Nephron (organoid): ENCODE results near the gene KRT33B.

Source experiments
- H3K27ac Mint-ChIP-seq, 3 experiments: 2 replicates each; pipeline ENCODE4 v1.8.0; 2020; ENCODE audit warnings: mixed read lengths in 3 of 3, mild to moderate bottlenecking in 2 of 3, moderate library complexity in 1 of 3
- H3K27me3 Mint-ChIP-seq: 2 replicates; pipeline ENCODE4 v1.8.0; 2021; ENCODE audit warnings: low read depth, mild to moderate bottlenecking, moderate library complexity, mixed read lengths
- H3K36me3 Mint-ChIP-seq: 2 replicates; pipeline ENCODE4 v1.8.0; 2020; ENCODE audit warnings: low read depth, mixed read lengths
- H3K4me1 Mint-ChIP-seq: 2 replicates; pipeline ENCODE4 v1.8.0; 2020; ENCODE audit warnings: mixed read lengths
- H3K4me3 Mint-ChIP-seq, 3 experiments: 2 replicates each; pipeline ENCODE4 v1.8.0; 2020; ENCODE audit warnings: mild to moderate bottlenecking in 3 of 3, mixed read lengths in 3 of 3, moderate library complexity in 2 of 3
- H3K9me3 Mint-ChIP-seq: 2 replicates; pipeline ENCODE4 v1.8.0; 2020; ENCODE audit warnings: mixed read lengths
- CTCF ChIP-seq, 3 experiments: fragments of 200-600 bp; sonication (generic); IDR thresholded peaks; one replicate each; pipeline ENCODE4 v1.5.0; 2021; ENCODE audit warnings: antibody characterized with exemption in 3 of 3; ENCODE audit not compliant: unreplicated experiment in 3 of 3

Gene KRT33B

GRCh38 chr17:41415833-41416335 lies 46.3 kb upstream of the KRT33B start:
- peaks cover 13% of the 10 kb centered on the region for H3K27me3 Mint-ChIP-seq
- H3K36me3 Mint-ChIP-seq, result no peaks in the 10 kb centered on the region
- H3K4me1 Mint-ChIP-seq, result peaks cover 9% of the 10 kb centered on the region
- peak overlapping the region in 1 of 3 experiments; percentile 81 for H3K27ac Mint-ChIP-seq
- no peak overlapping the region for H3K4me3 Mint-ChIP-seq
- TF ChIP-seq CTCF (IDR thresholded peaks at IDR 0.05; ENCODE audit: unreplicated experiment in 3 of 3), result no peak
- no peaks in the 10 kb centered on the region for H3K9me3 Mint-ChIP-seq

DNA sequence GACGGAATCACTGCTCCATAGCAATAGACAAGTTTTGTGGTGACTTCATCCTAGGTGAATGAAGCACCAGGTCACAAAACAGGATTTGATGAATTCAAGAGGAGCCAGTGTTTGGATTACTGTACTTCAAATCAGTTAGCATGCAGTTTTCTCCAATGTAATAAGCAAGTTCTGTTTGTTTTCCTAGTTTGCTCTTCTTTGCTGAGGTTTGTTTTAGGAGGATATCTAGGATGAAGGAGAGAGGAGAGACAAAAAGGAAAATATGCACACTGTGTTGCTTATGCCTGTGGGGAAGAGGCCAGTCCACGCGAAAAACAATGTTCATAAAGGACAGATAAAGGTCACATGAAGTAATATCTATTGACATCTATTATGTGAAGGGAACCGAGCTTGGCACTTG lies 45.8 kb upstream of the KRT33B start:
- peaks cover 9% of the 10 kb centered on the region for H3K4me1 Mint-ChIP-seq
- no peaks in the 10 kb centered on the region for H3K9me3 Mint-ChIP-seq
- no peak for TF ChIP-seq CTCF (IDR thresholded peaks at IDR 0.05; ENCODE audit: unreplicated experiment in 3 of 3)
- peaks cover 9% of the 10 kb centered on the region for H3K27me3 Mint-ChIP-seq
- H3K36me3 Mint-ChIP-seq, result no peaks in the 10 kb centered on the region
- H3K27ac Mint-ChIP-seq, result peak overlapping the region in 1 of 3 experiments; percentile 36
- H3K4me3 Mint-ChIP-seq, result no peak overlapping the region

GRCh38 chr17:41413982-41414381 lies 44.4 kb upstream of the KRT33B start:
- Mint-ChIP-seq H3K9me3 (no peaks in the 10 kb centered on the region), H3K27me3 (peaks cover 3% of the 10 kb centered on the region), H3K4me3 (no peak overlapping the region), H3K4me1 (peaks cover 9% of the 10 kb centered on the region), H3K27ac (no peak overlapping the region), H3K36me3 (no peaks in the 10 kb centered on the region)
- no peak for TF ChIP-seq CTCF (IDR thresholded peaks at IDR 0.05; ENCODE audit: unreplicated experiment in 3 of 3)

GRCh38 chr17:41413353-41413957 lies 43.8 kb upstream of the KRT33B start:
- Mint-ChIP-seq H3K27me3 (peaks cover 6% of the 10 kb centered on the region), H3K4me1 (peaks cover 9% of the 10 kb centered on the region), H3K36me3 (no peaks in the 10 kb centered on the region), H3K4me3 (no peak overlapping the region), H3K27ac (no peak overlapping the region), H3K9me3 (no peaks in the 10 kb centered on the region)
- no peak for TF ChIP-seq CTCF (IDR thresholded peaks at IDR 0.05; ENCODE audit: unreplicated experiment in 3 of 3)

- TF ChIP-seq CTCF (IDR thresholded peaks at IDR 0.05; ENCODE audit: unreplicated experiment in 3 of 3), result no peak
- peaks cover 10% of the 10 kb centered on the region for H3K27me3 Mint-ChIP-seq
- H3K9me3 Mint-ChIP-seq, result no peaks in the 10 kb centered on the region
- peaks cover 5% of the 10 kb centered on the region for H3K4me1 Mint-ChIP-seq
- no peak overlapping the region for H3K4me3 Mint-ChIP-seq
- H3K27ac Mint-ChIP-seq, result no peak overlapping the region
- H3K36me3 Mint-ChIP-seq, result no peaks in the 10 kb centered on the region
These were observed 41.6 kb upstream of the KRT33B start for GRCh38 chr17:41411072-41411840.
